GM18505 (cell line): Measurements from ENCODE around the gene NCLN.

Experiments used
- ATAC-seq: cut with Tn5 transposase; IDR thresholded peaks from one replicate; pipeline ENCODE4 v1.9.1; 2021; ENCODE audit not compliant: unreplicated experiment
- POLR2A ChIP-seq: IDR thresholded peaks from 4 replicates; pipeline ENCODE4 v1.6.1; 2011; ENCODE audit warnings: borderline replicate concordance; ENCODE audit not compliant: insufficient read depth, insufficient read length; ENCODE audit errors: extremely low read depth

NCLN gene, protein sequence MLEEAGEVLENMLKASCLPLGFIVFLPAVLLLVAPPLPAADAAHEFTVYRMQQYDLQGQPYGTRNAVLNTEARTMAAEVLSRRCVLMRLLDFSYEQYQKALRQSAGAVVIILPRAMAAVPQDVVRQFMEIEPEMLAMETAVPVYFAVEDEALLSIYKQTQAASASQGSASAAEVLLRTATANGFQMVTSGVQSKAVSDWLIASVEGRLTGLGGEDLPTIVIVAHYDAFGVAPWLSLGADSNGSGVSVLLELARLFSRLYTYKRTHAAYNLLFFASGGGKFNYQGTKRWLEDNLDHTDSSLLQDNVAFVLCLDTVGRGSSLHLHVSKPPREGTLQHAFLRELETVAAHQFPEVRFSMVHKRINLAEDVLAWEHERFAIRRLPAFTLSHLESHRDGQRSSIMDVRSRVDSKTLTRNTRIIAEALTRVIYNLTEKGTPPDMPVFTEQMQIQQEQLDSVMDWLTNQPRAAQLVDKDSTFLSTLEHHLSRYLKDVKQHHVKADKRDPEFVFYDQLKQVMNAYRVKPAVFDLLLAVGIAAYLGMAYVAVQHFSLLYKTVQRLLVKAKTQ

DNA sequence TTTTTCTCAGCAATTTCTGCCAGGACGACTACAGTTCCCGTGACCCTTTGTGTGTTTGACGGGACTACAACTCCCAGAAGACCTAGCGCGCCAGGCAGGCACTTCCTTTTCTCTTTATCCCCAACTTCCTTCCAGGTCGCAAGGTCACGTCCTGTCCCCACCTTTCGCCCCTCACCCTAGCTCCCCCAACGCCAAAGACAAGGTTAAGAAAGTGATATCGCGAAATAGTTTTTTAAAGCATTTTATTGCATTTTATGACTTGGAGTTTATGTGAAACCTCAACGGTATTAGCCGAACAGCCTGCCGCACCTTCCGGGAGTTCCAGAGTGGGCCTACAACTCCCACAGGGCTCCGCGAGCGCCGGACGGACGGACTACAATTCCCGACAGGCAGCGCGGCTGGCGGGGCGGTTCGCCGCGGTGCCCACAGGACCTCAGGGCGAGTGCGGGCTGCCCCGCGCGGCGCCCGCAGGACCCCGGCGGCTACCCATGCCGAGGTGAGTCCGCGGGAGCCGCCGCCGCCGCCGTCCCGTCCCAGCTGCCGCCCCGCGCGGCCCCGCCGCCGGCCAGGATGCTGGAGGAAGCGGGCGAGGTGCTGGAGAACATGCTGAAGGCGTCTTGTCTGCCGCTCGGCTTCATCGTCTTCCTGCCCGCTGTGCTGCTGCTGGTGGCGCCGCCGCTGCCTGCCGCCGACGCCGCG lies at the start of gene NCLN:
TSS of gene NCLN (plus strand) at position 470 of the 699 bp plus-strand sequence. CDS start at position 571, 101 bp downstream.
- peak; percentile 72 for ATAC-seq

DNA sequence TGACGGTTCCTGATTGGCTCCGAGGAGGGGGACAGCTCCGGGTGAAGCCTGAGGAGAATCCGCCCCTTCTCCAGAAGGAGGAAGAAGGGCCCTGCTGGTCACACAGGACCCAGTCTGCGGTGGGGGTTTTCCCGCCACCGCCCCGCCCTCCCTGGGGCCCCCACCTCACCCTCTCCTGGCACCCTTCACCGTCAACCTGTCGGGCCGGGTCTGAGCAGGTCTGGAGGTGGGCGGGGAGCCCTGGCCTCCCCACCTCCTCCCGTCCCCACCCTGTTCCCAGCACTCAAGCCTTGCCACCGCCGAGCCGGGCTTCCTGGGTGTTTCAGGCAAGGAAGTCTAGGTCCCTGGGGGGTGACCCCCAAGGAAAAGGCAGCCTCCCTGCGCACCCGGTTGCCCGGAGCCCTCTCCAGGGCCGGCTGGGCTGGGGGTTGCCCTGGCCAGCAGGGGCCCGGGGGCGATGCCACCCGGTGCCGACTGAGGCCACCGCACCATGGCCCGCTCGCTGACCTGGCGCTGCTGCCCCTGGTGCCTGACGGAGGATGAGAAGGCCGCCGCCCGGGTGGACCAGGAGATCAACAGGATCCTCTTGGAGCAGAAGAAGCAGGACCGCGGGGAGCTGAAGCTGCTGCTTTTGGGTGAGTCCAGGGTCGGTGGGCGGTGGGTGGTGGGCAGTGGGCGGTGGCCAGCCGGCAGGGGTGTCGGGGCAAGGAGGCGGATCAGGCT lies 49.6 kb upstream of the NCLN start, which contains the start of gene GNA15:
TSS of gene GNA15 (plus strand) at position 73 of the 723 bp plus-strand sequence. CDS start at position 491, 418 bp downstream.
- no peak for ATAC-seq
- no peak for TF ChIP-seq POLR2A

More for the DNA sequence above, at the start of gene NCLN:
- peak; percentile 60 for TF ChIP-seq POLR2A

DNA sequence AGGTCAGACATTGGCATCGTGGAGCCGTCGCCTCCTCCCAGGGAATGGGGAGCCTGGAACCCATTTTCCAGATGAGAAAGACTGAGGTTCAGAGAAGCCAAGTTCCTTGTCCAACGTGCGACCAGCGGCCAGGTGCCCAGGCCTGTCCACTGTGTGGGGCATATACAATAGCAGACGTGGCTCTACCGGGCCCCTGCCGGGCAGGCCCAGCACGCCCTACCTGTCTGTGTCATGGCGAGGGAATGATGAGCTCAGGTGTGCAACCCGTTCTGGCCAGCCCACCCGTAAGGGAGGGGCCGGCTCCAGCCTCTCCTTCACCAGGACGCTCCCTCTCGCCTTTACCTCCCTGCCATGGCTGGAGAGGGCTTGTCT lies 49.1 kb upstream of the NCLN start:
- ATAC-seq = no peak
- no peak for TF ChIP-seq POLR2A

DNA sequence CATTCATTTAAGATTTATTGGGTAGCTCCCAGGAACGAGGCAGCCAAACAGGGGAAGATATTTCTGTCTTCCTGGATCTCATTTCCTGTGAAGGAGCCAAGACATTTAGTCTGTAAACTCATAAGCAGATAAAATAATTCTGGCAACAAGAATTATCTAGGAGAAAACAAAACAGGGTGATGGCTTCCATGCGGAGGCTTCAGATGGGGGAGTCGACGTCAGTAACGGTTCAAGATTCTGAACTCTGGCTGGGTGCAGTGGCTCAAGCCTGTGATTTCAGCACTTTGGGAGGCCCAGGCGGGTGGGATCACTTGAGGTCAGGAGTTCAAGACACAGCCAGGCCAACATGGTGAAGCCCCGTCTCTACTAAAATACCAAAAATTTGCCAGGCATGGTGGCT lies 48.6 kb upstream of the NCLN start:
- TF ChIP-seq POLR2A = no peak
- ATAC-seq = no peak

DNA sequence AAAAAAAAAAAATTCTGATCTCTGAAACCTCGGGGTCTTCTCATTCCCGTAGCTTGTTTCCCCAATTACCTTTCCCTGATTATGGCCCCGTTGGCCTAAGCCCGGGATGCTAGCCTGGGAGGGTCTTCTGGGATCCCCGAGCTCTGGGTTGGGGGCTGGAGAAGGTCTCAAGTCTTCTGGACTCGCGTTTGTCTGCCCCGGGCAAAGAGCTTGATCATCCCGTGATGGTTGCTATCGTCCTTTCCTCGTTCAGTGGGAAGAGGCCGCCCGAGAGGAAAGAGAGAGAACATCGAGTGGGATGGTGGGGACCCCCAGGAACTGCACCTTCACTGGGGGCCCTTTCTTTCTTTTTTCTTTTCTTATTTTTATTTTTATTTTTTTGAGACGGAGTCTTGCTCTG lies 47.5 kb upstream of the NCLN start:
- TF ChIP-seq POLR2A = no peak
- no peak for ATAC-seq

DNA sequence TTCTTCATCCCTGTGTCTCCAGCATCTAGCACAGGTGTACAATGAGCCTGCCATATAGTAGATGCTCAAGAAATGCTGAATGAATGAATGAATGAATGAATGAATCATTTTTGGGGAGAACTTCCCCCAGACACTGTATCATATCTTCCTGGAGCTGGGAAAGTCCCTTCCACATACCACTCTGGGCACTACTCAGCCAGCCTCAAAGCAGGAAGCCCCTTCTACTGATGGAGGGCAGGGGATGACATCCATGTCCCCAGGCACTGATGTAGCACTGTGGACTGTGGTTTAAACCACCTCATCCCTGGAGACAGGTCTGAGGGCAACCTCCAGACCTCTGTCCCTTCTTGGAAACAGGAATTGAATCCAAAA lies 45.1 kb upstream of the NCLN start:
- no peak for TF ChIP-seq POLR2A
- no peak for ATAC-seq

DNA sequence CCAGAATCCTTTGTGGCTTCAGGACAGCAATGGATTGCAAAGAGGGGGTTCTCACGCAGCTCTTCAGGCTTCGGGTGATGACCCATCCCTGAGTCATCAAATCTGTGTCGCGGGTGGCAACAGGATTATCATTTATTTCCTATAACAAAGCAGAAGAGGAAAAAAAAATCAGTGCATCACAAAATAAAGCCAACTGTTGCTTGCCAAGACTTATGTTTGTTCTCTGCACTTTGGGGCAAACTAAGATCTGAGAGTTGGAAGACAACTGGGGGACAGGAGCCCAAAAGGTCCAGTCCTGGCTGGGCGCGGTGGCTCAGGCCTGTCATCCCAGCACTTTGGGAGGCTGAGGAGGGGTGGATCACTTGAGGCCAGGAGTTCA lies 43.4 kb upstream of the NCLN start:
- no peak for ATAC-seq
- TF ChIP-seq POLR2A = no peak

DNA sequence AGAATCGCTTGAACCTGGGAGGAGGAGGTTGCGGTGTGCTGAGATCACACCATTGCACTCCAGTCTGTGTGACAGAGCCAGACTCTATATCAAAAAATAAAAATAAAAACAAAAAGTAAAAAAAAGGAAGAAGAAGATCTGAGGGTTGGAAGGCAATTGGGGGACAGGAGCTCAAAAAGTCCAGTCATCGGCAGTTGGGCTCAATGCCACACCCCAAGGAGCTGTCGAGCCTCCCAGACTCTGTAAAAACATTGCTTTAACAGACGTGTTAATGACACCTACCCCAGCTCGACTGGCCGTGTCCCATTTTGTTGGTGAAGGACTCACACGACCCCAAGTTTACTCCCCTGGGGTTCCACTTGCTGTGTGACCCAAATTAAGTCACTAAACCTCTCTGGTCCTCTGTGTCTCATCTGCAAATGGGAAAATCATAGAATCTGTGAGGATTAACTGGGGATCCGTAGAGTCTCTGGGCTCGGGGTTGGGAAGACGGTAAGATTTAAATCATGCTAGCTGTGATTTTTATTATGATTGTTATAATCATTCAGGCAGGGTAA lies 42.9 kb upstream of the NCLN start:
- TF ChIP-seq POLR2A = no peak
- ATAC-seq = no peak

DNA sequence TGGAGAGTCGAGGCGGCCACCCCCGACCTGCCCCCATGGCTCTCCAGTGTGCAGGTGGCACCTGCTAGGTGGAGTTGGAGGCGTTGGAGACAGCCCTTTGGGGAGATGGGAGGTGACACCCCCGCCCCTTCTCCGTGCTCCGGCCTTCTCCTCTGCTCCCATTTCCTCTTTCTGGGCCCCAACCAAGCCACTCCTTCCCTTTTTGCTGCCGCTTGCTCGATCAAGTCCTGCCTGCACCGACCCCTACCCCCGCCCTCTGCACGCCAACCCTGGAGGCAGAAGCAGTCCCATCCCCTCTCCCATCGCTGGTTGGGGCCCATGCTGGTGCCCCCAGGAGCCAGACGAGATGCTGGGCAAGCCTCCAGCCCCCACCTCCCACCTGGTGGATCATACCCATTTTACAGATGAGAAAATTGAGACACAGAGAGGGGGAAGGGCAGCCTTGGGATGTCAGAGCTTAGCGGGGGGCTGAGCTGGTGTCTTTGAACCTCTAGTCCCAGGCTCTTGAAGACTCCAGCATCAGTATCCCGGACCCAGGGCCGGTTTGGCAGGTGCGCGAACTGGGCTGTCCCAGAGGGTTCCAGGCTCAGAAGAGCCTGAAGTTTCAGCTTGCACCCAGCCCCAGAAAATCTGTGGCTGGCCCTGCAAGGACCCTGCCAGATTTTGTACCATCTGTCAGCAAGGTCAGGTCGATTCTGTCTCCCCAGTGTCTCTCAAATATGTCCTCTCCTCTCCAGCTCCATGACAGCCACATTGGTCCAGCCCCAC lies 39.6 kb upstream of the NCLN start:
- no peak for ATAC-seq
- no peak for TF ChIP-seq POLR2A

DNA sequence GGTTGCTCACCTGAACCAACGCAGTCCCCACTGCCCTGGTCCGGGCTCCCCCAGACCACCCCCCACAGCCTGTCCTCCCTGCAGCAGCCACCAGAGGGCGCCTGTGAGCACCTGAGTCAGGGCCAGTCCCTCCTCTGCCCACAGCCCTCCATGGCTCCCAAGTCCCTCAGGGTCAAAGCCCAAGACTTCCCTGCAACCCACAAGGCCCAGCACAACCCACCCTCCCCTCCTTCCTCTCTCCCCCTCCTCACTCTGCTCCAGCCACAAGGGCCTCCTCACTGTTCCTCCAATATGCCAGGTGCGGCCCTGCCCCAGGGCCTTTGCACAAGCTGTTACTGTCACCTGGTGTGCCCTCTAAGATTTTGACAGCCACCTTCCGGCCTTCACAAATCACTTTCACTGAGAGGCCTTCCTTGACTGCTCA lies 39.0 kb upstream of the NCLN start:
- TF ChIP-seq POLR2A = no peak
- ATAC-seq = no peak

DNA sequence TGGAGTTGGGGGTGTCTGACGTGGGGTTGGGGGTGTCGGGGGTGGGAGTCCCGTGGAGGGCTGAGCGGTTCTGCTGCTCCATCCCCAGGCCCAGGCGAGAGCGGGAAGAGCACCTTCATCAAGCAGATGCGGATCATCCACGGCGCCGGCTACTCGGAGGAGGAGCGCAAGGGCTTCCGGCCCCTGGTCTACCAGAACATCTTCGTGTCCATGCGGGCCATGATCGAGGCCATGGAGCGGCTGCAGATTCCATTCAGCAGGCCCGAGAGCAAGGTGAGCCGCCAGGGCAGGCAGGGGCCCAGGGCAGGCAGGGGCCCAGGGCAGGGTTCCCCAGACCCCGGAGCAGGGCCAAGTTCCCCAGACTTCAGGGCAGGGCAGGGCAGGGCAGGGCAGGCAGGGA lies 37.2 kb upstream of the NCLN start:
- TF ChIP-seq POLR2A = no peak
- ATAC-seq = no peak

DNA sequence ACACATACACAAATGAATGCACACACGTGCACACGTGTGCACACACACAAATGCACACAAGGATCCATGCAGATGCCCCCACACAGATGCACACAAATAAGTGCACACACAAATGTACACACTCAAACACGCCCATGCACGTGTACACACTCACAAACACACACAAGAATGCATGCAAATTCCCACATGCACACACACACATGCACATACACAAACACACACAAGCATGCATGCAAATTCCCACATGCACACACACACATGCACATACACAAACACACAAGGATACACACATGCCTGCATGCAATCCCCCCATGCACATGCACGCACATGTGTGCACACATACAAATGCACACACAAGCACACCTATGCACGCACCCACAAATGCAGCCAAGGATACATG lies 36.6 kb upstream of the NCLN start:
- ATAC-seq = no peak
- no peak for TF ChIP-seq POLR2A
